ENCODE results near the gene MAFG.

GRCh38 chr17:81878294-81878693 is 49.2 kb downstream of the MAFG start:
- TF ChIP-seq CTCF (IDR thresholded peaks at IDR 0.05; ENCODE audit: poor library complexity) (no peak), EZH2phosphoT487 (IDR thresholded peaks at IDR 0.05; ENCODE audit: low read depth, severe bottlenecking, unreplicated experiment) (no peak), EZH2 (IDR thresholded peaks at IDR 0.05; ENCODE audit: borderline replicate concordance) (no peak)

All from hepatocyte (in vitro differentiated cells).